NOMO-1 (cell line): Measurements from ENCODE around the gene MYL6B.
A peak's percentile ranks its signal among the peaks of the same experiment; 100 is the strongest.
"Not testable (repeated sequence)": the region's sequence is repeated elsewhere in the genome, so short reads cannot be mapped to it uniquely, and the experiment has no call there.

Experiments
- DNase-seq, 2 experiments: peaks; one replicate each; lab custom pipeline; 2025; ENCODE audit not compliant: unreplicated experiment in 2 of 2; lab: John Stamatoyannopoulos, UW

Gene MYL6B

GRCh38 chr12:56152132-56152755, at the start of gene MYL6B:
Gene MYL6B, plus strand, starts transcription at chr12:56152587. Its CDS starts 1,332 bp downstream, at chr12:56153919.
- DNase-seq = peak; percentile 93

- DNase-seq = no peak
Measured at GRCh38 chr12:56102683-56103065, 49.7 kb upstream of the MYL6B start.

- no peak for DNase-seq
Measured at GRCh38 chr12:56103066-56103711, 49.2 kb upstream of the MYL6B start.

- peak in 1 of 2 experiments; percentile 78 for DNase-seq
Measured at GRCh38 chr12:56103823-56104108, 48.6 kb upstream of the MYL6B start.

- peak; percentile 99 to 100 for DNase-seq
Measured at GRCh38 chr12:56104109-56104814, 48.1 kb upstream of the MYL6B start, which contains the start of gene PA2G4. Gene PA2G4, plus strand, starts transcription at chr12:56104559. Its CDS starts 179 bp downstream, at chr12:56104738.

- peak in 1 of 2 experiments; percentile 34 for DNase-seq
Measured at GRCh38 chr12:56104815-56105608, 47.4 kb upstream of the MYL6B start.

GRCh38 chr12:56105609-56105902, 46.8 kb upstream of the MYL6B start:
- DNase-seq = no peak

GRCh38 chr12:56107242-56107641, 45.1 kb upstream of the MYL6B start:
- DNase-seq = no peak

- DNase-seq = no peak
Measured at GRCh38 chr12:56110571-56110970, 41.8 kb upstream of the MYL6B start.

- no peak for DNase-seq
Measured at GRCh38 chr12:56114084-56114483, 38.3 kb upstream of the MYL6B start.

- no peak for DNase-seq
Measured at GRCh38 chr12:56115329-56115728, 37.1 kb upstream of the MYL6B start.

GRCh38 chr12:56116267-56117081, 35.9 kb upstream of the MYL6B start, which contains the start of gene RPL41:
Gene RPL41, plus strand, starts transcription at chr12:56116633.
- peak; percentile 92 to 93 for DNase-seq

- DNase-seq = not testable (repeated sequence)
Measured at GRCh38 chr12:56117082-56117706, 35.2 kb upstream of the MYL6B start.

GRCh38 chr12:56117778-56118687, 34.4 kb upstream of the MYL6B start, which contains the start of gene ZC3H10:
Gene ZC3H10, plus strand, starts transcription at chr12:56118266. Its CDS starts 2,297 bp downstream, at chr12:56120563.
- peak; percentile 98 to 100 for DNase-seq

- peak in 1 of 2 experiments; percentile 66 for DNase-seq
Measured at GRCh38 chr12:56118688-56119357, 33.6 kb upstream of the MYL6B start.

- peak; percentile 60 to 61 for DNase-seq
Measured at GRCh38 chr12:56119361-56119796, 33.0 kb upstream of the MYL6B start.

GRCh38 chr12:56120158-56120846, 32.1 kb upstream of the MYL6B start:
- no peak for DNase-seq
